HEK293 (cell line): ENCODE results near the gene EIF4E2.
A peak's percentile ranks its signal among the peaks of the same experiment; 100 is the strongest.

ENCODE experiments used
- CTCF ChIA-PET: fragments of 350-600 bp; formaldehyde crosslinking; extraction: SDS; loops from one replicate; lab custom pipeline; 2021; ENCODE audit warnings: antibody characterized with exemption; lab: Yijun Ruan, JAX
- POLR2A ChIA-PET: fragments of 300-600 bp; formaldehyde crosslinking; extraction: SDS; loops from one replicate; lab custom pipeline; 2020; ENCODE audit warnings: antibody characterized with exemption, inconsistent platforms; lab: Yijun Ruan, JAX
- H3K27ac ChIP-seq: fragments of 200-500 bp; sonication (Bioruptor generic); 2 replicates; pipeline ENCODE4 v1.5.1; 2014; ENCODE audit warnings: low read depth, low read length, control low read depth, inconsistent platforms; ENCODE audit errors: extremely low read depth
- H3K36me3 ChIP-seq, 2 experiments: fragments of 200-500 bp in 1 of 2; sonication (Bioruptor generic) in 1 of 2; 1 replicate in 1 of 2; 2 replicates in 1 of 2; pipeline ENCODE4 v1.5.1; 2014 to 2017; ENCODE audit warnings: inconsistent platforms in 2 of 2, low read length in 2 of 2; ENCODE audit not compliant: control insufficient read depth in 2 of 2, insufficient read depth in 1 of 2
- H3K4me1 ChIP-seq: fragments of 200-500 bp; sonication (Bioruptor generic); 2 replicates; pipeline ENCODE4 v1.5.1; 2014; ENCODE audit warnings: mild to moderate bottlenecking, low read length, inconsistent platforms; ENCODE audit not compliant: control insufficient read depth, insufficient read depth
- H3K4me3 ChIP-seq: 2 replicates; pipeline ENCODE4 v1.5.1; 2011; ENCODE audit warnings: low read depth, mild to moderate bottlenecking, control low read depth, low read length, moderate library complexity
- H3K9me3 ChIP-seq: fragments of 200-500 bp; sonication (Bioruptor generic); 2 replicates; pipeline ENCODE4 v1.5.1; 2014; ENCODE audit warnings: low read depth, low read length, inconsistent platforms; ENCODE audit not compliant: control insufficient read depth, insufficient read depth
- GLIS1 ChIP-seq: fragments of 450-650 bp; formaldehyde crosslinking; IDR thresholded peaks from 2 replicates; pipeline ENCODE4 v1.5.1; 2016; ENCODE audit warnings: missing biosample characterization, missing genetic modification characterization
- SCRT2 ChIP-seq: fragments of 450-650 bp; formaldehyde crosslinking; IDR thresholded peaks from 2 replicates; pipeline ENCODE4 v1.5.1; 2016; ENCODE audit warnings: missing biosample characterization, missing genetic modification characterization
- ZBTB20 ChIP-seq: fragments of 450-650 bp; formaldehyde crosslinking; IDR thresholded peaks from 2 replicates; pipeline ENCODE4 v1.5.1; 2016; ENCODE audit warnings: missing biosample characterization, missing genetic modification characterization
- ZIC2 ChIP-seq: fragments of 450-650 bp; formaldehyde crosslinking; IDR thresholded peaks from 2 replicates; pipeline ENCODE4 v1.5.1; 2016; ENCODE audit warnings: missing biosample characterization, missing genetic modification characterization
- ZNF133 ChIP-seq: fragments of 450-650 bp; formaldehyde crosslinking; IDR thresholded peaks from 2 replicates; pipeline ENCODE4 v1.5.1; 2016; ENCODE audit warnings: missing biosample characterization, missing genetic modification characterization
- ZNF223 ChIP-seq: fragments of 450-650 bp; formaldehyde crosslinking; IDR thresholded peaks from 2 replicates; pipeline ENCODE4 v1.5.1; 2016; ENCODE audit warnings: missing biosample characterization, missing genetic modification characterization
- ZNF341 ChIP-seq: fragments of 450-650 bp; formaldehyde crosslinking; IDR thresholded peaks from 2 replicates; pipeline ENCODE4; 2016; ENCODE audit warnings: low read depth, missing biosample characterization, missing genetic modification characterization
- ZNF621 ChIP-seq: fragments of 450-650 bp; formaldehyde crosslinking; IDR thresholded peaks from 2 replicates; pipeline ENCODE4 v1.5.1; 2017; ENCODE audit warnings: missing biosample characterization, missing genetic modification characterization
- ZNF776 ChIP-seq: fragments of 450-650 bp; formaldehyde crosslinking; IDR thresholded peaks from 2 replicates; pipeline ENCODE4 v1.5.0; 2017; ENCODE audit warnings: missing biosample characterization, missing genetic modification characterization, borderline replicate concordance
- TF ChIP-seq, protein P1 (sequence below): fragments of 450-650 bp; formaldehyde crosslinking; IDR thresholded peaks from 2 replicates; pipeline ENCODE4 v1.5.1; 2016; ENCODE audit warnings: missing biosample characterization, missing genetic modification characterization
- TF ChIP-seq, protein P2 (sequence below): fragments of 450-650 bp; formaldehyde crosslinking; IDR thresholded peaks from 2 replicates; pipeline ENCODE4 v1.5.1; 2017; ENCODE audit warnings: missing biosample characterization, missing genetic modification characterization
- TF ChIP-seq, protein P3 (sequence below): fragments of 450-650 bp; formaldehyde crosslinking; IDR thresholded peaks from 2 replicates; pipeline ENCODE4 v1.5.0; 2017; ENCODE audit warnings: missing biosample characterization, missing genetic modification characterization, borderline replicate concordance
- TF ChIP-seq, protein P4 (sequence below): sonication (generic); formaldehyde crosslinking; IDR thresholded peaks from 2 replicates; pipeline ENCODE4 v1.8.1; 2022; ENCODE audit warnings: mild to moderate bottlenecking, moderate library complexity, missing genetic modification reagents
- TF ChIP-seq, protein P5 (sequence below): fragments of 450-650 bp; formaldehyde crosslinking; IDR thresholded peaks from 2 replicates; pipeline ENCODE4 v1.5.1; 2016; ENCODE audit warnings: missing biosample characterization, missing genetic modification characterization, low read depth

Gene EIF4E2

DNA sequence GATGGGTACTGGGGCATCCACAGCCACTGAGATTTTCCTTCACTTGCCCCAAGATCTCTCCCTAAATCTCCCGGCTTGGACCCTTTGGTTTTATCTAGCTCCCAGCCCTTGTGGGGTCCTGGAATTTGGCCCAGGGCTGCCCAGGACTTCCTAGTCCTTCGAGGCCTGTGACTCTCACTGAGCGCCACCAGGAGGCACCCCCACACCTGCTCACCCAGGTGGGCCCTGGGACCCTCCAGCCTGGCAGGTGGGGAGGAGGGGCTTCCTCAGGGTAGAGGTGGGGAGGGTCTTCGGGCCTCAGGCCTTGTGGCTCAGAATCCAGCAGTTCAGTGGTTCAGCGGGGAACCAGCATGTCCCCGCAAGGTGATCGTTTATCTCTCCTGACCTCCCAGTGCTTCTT, 42.2 kb upstream of the EIF4E2 start (continued):
- no peak for TF ChIP-seq ZNF776 (tag by site-specific recombination)

DNA sequence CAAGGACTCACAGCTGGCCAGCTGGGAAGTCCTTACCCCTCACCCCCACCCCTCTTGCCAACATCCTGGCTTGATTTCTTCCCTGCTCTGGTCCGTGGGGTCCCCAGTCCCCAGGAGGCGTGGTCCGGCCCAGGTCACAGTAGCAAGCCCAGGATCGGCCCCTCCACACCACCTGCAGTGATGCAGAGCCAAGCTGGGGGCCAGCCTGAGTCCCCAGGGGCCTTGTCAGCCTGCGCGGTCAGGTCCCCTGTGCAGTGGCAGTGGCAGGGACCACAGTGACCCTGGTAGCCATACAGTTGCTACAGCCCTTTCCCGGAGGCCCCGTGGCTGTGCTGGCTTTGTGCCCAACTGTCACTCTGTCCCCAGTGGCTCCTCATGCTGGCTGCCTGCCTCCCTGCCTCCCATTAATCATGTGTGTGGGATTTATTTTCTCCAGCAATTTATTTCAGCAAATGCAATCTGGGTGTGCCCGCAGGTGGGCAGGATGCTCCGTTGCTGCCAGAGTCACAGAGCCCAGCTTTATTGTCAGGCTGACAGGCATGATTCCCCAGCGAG, 39.1 kb upstream of the EIF4E2 start:
- Histone ChIP-seq H3K4me1 (no peaks in the 10 kb centered on the region), H3K4me3 (no peak overlapping the region), H3K27ac (no peak overlapping the region), H3K36me3 (no peaks in the 10 kb centered on the region), H3K9me3 (no peaks in the 10 kb centered on the region)
- ChIA-PET CTCF (interaction anchor here (0.5 kb wide), 1 partner anchor 959 kb away, joined by 3 read pairs; no protein-coding TSS in a partner anchor), POLR2A (no interaction called here)
- TF ChIP-seq ZIC2 (tag by site-specific recombination) (peak; percentile 58), GLIS1 (peak; percentile 83), ZBTB20 (tag by site-specific recombination) (no peak)

DNA sequence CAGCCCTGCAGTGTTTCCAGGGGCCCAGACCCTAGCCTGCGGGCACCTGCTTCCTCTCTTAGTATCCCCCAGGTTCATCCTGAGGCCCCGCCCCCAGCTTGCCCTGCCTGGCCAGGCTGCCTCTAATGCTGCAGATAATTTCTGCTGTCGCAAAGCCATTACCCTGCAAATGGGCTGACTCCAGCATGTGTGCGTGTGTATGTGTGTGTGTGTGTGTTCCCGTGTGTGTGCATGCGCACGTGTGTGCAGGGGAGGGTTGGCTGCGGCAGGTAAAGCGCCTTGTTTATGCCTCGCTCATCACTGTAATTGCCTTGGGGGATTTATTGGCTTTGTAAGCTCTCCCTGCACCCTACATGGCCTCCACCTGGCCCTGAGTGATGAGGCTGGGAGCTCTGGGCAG, 37.9 kb upstream of the EIF4E2 start:
- H3K9me3 ChIP-seq = no peaks in the 10 kb centered on the region
- H3K36me3 ChIP-seq = no peaks in the 10 kb centered on the region
- no peak overlapping the region for H3K27ac ChIP-seq
- no peaks in the 10 kb centered on the region for H3K4me1 ChIP-seq
- no peak overlapping the region for H3K4me3 ChIP-seq
- no peak for TF ChIP-seq ZNF133 (tag by site-specific recombination)
- TF ChIP-seq, protein P1, sequence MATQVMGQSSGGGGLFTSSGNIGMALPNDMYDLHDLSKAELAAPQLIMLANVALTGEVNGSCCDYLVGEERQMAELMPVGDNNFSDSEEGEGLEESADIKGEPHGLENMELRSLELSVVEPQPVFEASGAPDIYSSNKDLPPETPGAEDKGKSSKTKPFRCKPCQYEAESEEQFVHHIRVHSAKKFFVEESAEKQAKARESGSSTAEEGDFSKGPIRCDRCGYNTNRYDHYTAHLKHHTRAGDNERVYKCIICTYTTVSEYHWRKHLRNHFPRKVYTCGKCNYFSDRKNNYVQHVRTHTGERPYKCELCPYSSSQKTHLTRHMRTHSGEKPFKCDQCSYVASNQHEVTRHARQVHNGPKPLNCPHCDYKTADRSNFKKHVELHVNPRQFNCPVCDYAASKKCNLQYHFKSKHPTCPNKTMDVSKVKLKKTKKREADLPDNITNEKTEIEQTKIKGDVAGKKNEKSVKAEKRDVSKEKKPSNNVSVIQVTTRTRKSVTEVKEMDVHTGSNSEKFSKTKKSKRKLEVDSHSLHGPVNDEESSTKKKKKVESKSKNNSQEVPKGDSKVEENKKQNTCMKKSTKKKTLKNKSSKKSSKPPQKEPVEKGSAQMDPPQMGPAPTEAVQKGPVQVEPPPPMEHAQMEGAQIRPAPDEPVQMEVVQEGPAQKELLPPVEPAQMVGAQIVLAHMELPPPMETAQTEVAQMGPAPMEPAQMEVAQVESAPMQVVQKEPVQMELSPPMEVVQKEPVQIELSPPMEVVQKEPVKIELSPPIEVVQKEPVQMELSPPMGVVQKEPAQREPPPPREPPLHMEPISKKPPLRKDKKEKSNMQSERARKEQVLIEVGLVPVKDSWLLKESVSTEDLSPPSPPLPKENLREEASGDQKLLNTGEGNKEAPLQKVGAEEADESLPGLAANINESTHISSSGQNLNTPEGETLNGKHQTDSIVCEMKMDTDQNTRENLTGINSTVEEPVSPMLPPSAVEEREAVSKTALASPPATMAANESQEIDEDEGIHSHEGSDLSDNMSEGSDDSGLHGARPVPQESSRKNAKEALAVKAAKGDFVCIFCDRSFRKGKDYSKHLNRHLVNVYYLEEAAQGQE = no peak
- no peak for TF ChIP-seq ZNF223 (tag by site-specific recombination)
- TF ChIP-seq, protein P2, sequence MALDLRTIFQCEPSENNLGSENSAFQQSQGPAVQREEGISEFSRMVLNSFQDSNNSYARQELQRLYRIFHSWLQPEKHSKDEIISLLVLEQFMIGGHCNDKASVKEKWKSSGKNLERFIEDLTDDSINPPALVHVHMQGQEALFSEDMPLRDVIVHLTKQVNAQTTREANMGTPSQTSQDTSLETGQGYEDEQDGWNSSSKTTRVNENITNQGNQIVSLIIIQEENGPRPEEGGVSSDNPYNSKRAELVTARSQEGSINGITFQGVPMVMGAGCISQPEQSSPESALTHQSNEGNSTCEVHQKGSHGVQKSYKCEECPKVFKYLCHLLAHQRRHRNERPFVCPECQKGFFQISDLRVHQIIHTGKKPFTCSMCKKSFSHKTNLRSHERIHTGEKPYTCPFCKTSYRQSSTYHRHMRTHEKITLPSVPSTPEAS (tag by site-specific recombination) = peak; percentile 88
- TF ChIP-seq ZNF341 = 0 out of 2 replicates have a peak, but pooled peaks have one; percentile 19
- TF ChIP-seq, protein P3, sequence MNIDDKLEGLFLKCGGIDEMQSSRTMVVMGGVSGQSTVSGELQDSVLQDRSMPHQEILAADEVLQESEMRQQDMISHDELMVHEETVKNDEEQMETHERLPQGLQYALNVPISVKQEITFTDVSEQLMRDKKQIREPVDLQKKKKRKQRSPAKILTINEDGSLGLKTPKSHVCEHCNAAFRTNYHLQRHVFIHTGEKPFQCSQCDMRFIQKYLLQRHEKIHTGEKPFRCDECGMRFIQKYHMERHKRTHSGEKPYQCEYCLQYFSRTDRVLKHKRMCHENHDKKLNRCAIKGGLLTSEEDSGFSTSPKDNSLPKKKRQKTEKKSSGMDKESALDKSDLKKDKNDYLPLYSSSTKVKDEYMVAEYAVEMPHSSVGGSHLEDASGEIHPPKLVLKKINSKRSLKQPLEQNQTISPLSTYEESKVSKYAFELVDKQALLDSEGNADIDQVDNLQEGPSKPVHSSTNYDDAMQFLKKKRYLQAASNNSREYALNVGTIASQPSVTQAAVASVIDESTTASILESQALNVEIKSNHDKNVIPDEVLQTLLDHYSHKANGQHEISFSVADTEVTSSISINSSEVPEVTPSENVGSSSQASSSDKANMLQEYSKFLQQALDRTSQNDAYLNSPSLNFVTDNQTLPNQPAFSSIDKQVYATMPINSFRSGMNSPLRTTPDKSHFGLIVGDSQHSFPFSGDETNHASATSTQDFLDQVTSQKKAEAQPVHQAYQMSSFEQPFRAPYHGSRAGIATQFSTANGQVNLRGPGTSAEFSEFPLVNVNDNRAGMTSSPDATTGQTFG (tag by site-specific recombination) = no peak
- POLR2A ChIA-PET = interaction anchor here (0.6 kb wide), 1 partner anchor 13 kb away, joined by 3 read pairs; no protein-coding TSS in a partner anchor
- CTCF ChIA-PET = interaction anchor here (0.8 to 1.7 kb wide), 3 partner anchors 9 to 66 kb away, joined by 3 to 5 read pairs (median 4); no protein-coding TSS in a partner anchor

DNA sequence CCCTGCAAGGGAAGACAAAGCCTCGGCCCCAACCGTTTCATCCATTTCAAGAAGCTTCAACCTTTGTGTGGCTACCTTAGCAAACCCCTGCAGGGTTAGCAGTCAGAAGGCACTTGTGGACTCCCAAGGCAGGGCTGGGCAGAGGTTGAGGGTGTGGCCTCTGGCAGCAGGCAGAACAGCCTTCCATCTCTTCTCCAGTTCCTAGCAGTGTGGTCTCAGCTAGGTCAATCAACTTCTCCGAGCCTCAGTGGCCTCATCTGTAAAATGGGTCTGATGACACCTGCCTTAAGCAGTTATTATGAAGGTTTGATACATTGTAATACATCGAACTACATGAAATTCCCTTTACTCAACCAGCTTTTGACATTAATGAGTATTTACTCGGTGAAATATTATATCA, 37.1 kb upstream of the EIF4E2 start:
- Histone ChIP-seq H3K4me1 (no peaks in the 10 kb centered on the region), H3K4me3 (no peak overlapping the region), H3K36me3 (no peaks in the 10 kb centered on the region), H3K27ac (no peak overlapping the region), H3K9me3 (no peaks in the 10 kb centered on the region)
- TF ChIP-seq, protein P4, sequence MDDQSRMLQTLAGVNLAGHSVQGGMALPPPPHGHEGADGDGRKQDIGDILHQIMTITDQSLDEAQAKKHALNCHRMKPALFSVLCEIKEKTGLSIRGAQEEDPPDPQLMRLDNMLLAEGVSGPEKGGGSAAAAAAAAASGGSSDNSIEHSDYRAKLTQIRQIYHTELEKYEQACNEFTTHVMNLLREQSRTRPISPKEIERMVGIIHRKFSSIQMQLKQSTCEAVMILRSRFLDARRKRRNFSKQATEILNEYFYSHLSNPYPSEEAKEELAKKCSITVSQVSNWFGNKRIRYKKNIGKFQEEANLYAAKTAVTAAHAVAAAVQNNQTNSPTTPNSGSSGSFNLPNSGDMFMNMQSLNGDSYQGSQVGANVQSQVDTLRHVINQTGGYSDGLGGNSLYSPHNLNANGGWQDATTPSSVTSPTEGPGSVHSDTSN (CRISPR knock-in tag) = no peak
- TF ChIP-seq SCRT2 (tag by site-specific recombination) = 0 out of 2 replicates have a peak, but pooled peaks have one; percentile 27
- TF ChIP-seq, protein P5, sequence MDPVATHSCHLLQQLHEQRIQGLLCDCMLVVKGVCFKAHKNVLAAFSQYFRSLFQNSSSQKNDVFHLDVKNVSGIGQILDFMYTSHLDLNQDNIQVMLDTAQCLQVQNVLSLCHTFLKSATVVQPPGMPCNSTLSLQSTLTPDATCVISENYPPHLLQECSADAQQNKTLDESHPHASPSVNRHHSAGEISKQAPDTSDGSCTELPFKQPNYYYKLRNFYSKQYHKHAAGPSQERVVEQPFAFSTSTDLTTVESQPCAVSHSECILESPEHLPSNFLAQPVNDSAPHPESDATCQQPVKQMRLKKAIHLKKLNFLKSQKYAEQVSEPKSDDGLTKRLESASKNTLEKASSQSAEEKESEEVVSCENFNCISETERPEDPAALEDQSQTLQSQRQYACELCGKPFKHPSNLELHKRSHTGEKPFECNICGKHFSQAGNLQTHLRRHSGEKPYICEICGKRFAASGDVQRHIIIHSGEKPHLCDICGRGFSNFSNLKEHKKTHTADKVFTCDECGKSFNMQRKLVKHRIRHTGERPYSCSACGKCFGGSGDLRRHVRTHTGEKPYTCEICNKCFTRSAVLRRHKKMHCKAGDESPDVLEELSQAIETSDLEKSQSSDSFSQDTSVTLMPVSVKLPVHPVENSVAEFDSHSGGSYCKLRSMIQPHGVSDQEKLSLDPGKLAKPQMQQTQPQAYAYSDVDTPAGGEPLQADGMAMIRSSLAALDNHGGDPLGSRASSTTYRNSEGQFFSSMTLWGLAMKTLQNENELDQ (tag by site-specific recombination) = no peak
- TF ChIP-seq ZNF621 (tag by site-specific recombination) = no peak
- ChIA-PET POLR2A (no interaction called here), CTCF (interaction anchor here (1.7 kb wide), 2 partner anchors 9 to 11 kb away, joined by 4 to 5 read pairs; no protein-coding TSS in a partner anchor)
